Ovary (tissue), 9 donors: ENCODE data around the gene ASPDH. TPM values are rescaled to one million over a fixed set of nuclear protein-coding genes. Genes with fewer than 3 reads are reported as not detected.

Source experiments
- polyA plus RNA-seq, 2 donors: library from polyadenylated mRNA; stranded (reverse); fragments of 200-250 nt in 1 of 2; fragments of 350-450 nt in 1 of 2; fragmentation: Illumina TruSeq in 1 of 2; extraction: RNeasy Lipid Tissue Mini Kit (QIAGEN cat#74804) in 1 of 2; gene quantifications; one replicate each; pipeline ENCODE4 v1.2.3, GENCODE V29; 2013 to 2014
- total RNA-seq, 7 donors: library from RNA; depleted of rRNA in 2 of 7; stranded (reverse); fragments of >200 nt in 2 of 7; fragmentation: NEBNext Ultra II Directional in 3 of 7; extraction: Animal tissue kit (Norgen Biotek cat#: 25700) in 3 of 7; gene quantifications; one replicate each; pipeline versions ENCODE4 v1.1.0 to v1.2.4, GENCODE V29; 2016 to 2023
- donor health status: DM: no; HTN: no; CAD: no; lungs with moderate emphysema.
- donor health status: DM: no; HTN: no; CAD: no.
- donor health status: Bipolar disorder and iron deficiency.
- donor health status: DM: yes; HTN: yes; CAD: no.
- donor health status: DM: no; HTN: no; CAD: no.
- donor health status: DM: yes; HTN: yes; CAD: no.

The ASPDH gene
- total and polyA plus RNA-seq, 9 donors, result not detected

Other genes with a start within 250 kb of the ASPDH start
- gene KCNC3, start 184.5 kb downstream of the ASPDH start, total RNA-seq, result 10 to 100 TPM in 1 of 7 donors, 1 to 10 TPM in 3, under 1 TPM in 3; 0.28 to 10.2 (median 2.2) TPM
- gene KCNC3, start 184.5 kb downstream of the ASPDH start, polyA plus RNA-seq, result under 1 TPM; 0.19 to 0.45 TPM
- gene NAPSA, start 148.3 kb downstream of the ASPDH start, total RNA-seq, result 1 to 10 TPM in 4 of 7 donors, under 1 TPM in 3; 0.61 to 2.7 (median 1.0) TPM
- under 1 TPM; 0.40 to 0.87 TPM for gene NAPSA, start 148.3 kb downstream of the ASPDH start, polyA plus RNA-seq
- gene NR1H2, start 137.5 kb downstream of the ASPDH start, total RNA-seq, result 10 to 100 TPM; 58.6 to 84.2 (median 62.3) TPM
- 10 to 100 TPM; 11.5 to 72.1 TPM for gene NR1H2, start 137.5 kb downstream of the ASPDH start, polyA plus RNA-seq
- 10 to 100 TPM in 6 of 7 donors, 1 to 10 TPM in 1; 7.5 to 25.2 (median 20.3) TPM for gene POLD1, start 129.6 kb downstream of the ASPDH start, total RNA-seq
- 10 to 100 TPM in 1 of 2 donors, under 1 TPM in 1; 0.52 to 14.4 TPM for gene POLD1, start 129.6 kb downstream of the ASPDH start, polyA plus RNA-seq
- gene SPIB, start 95.0 kb downstream of the ASPDH start, total RNA-seq, result under 1 TPM in 3 of 7 donors, not detected in 4; 0.12 to 0.46 (median 0.26) TPM
- under 1 TPM in 1 of 2 donors, not detected in 1; 0.25 TPM for gene SPIB, start 95.0 kb downstream of the ASPDH start, polyA plus RNA-seq
- under 1 TPM in 3 of 7 donors, not detected in 4; 0.05 to 0.12 (median 0.08) TPM for gene MYBPC2, start 81.0 kb downstream of the ASPDH start, total RNA-seq
- under 1 TPM in 1 of 2 donors, not detected in 1; 0.28 TPM for gene MYBPC2, start 81.0 kb downstream of the ASPDH start, polyA plus RNA-seq
- 100 to 1,000 TPM in 3 of 7 donors, 10 to 100 TPM in 4; 50.4 to 132 (median 96.7) TPM for gene EMC10, start 37.4 kb downstream of the ASPDH start, total RNA-seq
- 100 to 1,000 TPM in 1 of 2 donors, 10 to 100 TPM in 1; 27.6 to 113 TPM for gene EMC10, start 37.4 kb downstream of the ASPDH start, polyA plus RNA-seq
- 10 to 100 TPM in 1 of 7 donors, 1 to 10 TPM in 6; 2.1 to 10.3 (median 3.3) TPM for gene GARIN5A, start 37.1 kb downstream of the ASPDH start, total RNA-seq
- 1 to 10 TPM in 1 of 2 donors, under 1 TPM in 1; 0.47 to 4.3 TPM for gene GARIN5A, start 37.1 kb downstream of the ASPDH start, polyA plus RNA-seq
- gene JOSD2, start 2.7 kb downstream of the ASPDH start, total RNA-seq, result 10 to 100 TPM; 15.0 to 28.9 (median 21.8) TPM
- 10 to 100 TPM in 1 of 2 donors, not detected in 1; 42.5 TPM for gene JOSD2, start 2.7 kb downstream of the ASPDH start, polyA plus RNA-seq
- gene LRRC4B, start 54.5 kb upstream of the ASPDH start, total RNA-seq, result 1 to 10 TPM; 1.2 to 7.9 (median 2.5) TPM
- 1 to 10 TPM in 1 of 2 donors, under 1 TPM in 1; 0.12 to 5.6 TPM for gene LRRC4B, start 54.5 kb upstream of the ASPDH start, polyA plus RNA-seq
- under 1 TPM in 1 of 7 donors, not detected in 6; 0.08 TPM for gene SYT3, start 126.0 kb upstream of the ASPDH start, total RNA-seq
- gene SYT3, start 126.0 kb upstream of the ASPDH start, polyA plus RNA-seq, result under 1 TPM; 0.10 to 0.32 TPM
- 10 to 100 TPM in 1 of 7 donors, 1 to 10 TPM in 3, not detected in 3; 1.1 to 12.6 (median 2.1) TPM for gene C19orf81, start 135.5 kb upstream of the ASPDH start, total RNA-seq
- not detected for gene C19orf81, start 135.5 kb upstream of the ASPDH start, polyA plus RNA-seq
- 10 to 100 TPM in 1 of 7 donors, 1 to 10 TPM in 5, under 1 TPM in 1; 0.72 to 11.1 (median 4.0) TPM for gene SHANK1, start 205.9 kb upstream of the ASPDH start, total RNA-seq
- gene SHANK1, start 205.9 kb upstream of the ASPDH start, polyA plus RNA-seq, result 1 to 10 TPM in 1 of 2 donors, under 1 TPM in 1; 0.20 to 1.1 TPM
- 100 to 1,000 TPM in 1 of 7 donors, 10 to 100 TPM in 6; 17.3 to 120 (median 33.8) TPM for gene CLEC11A, start 209.5 kb upstream of the ASPDH start, total RNA-seq
- 10 to 100 TPM in 1 of 2 donors, 1 to 10 TPM in 1; 3.8 to 27.9 TPM for gene CLEC11A, start 209.5 kb upstream of the ASPDH start, polyA plus RNA-seq